Endothelial cell of umbilical vein (primary cell): Measurements from ENCODE around the gene OGDH.

Experiments used
- CTCF ChIP-seq, 2 donors: IDR thresholded peaks; 1 replicate in 1 of 2; 2 replicates in 1 of 2; pipeline ENCODE4 v1.5.1; 2011; ENCODE audit warnings: low read length in 2 of 2, mild to moderate bottlenecking in 2 of 2, moderate library complexity in 2 of 2, control low read depth in 1 of 2, inconsistent platforms in 1 of 2, low read depth in 1 of 2; ENCODE audit not compliant: insufficient read depth in 1 of 2; ENCODE audit errors: extremely low read depth in 1 of 2
- EZH2 ChIP-seq: IDR thresholded peaks from 2 replicates; pipeline ENCODE4 v1.6.1; 2012; ENCODE audit warnings: borderline replicate concordance, low read depth, mild to moderate bottlenecking, moderate library complexity, low read length, inconsistent platforms; ENCODE audit not compliant: severe bottlenecking
- POLR2A ChIP-seq: IDR thresholded peaks from 2 replicates; pipeline ENCODE4 v1.6.1; 2012; ENCODE audit warnings: low read depth, mild to moderate bottlenecking, control low read depth, low read length

GRCh38 chr7:44748948-44749731 lies 142.7 kb downstream of the OGDH start:
- no peak for TF ChIP-seq CTCF (IDR thresholded peaks at IDR 0.05; ENCODE audit: extremely low read depth in 1 of 2, insufficient read depth in 1 of 2, low read depth in 1 of 2, low read length in 2 of 2)
- no peak for TF ChIP-seq EZH2
- TF ChIP-seq POLR2A = no peak
